ENCODE measurements around the gene DSCAM.

The DSCAM gene

DNA sequence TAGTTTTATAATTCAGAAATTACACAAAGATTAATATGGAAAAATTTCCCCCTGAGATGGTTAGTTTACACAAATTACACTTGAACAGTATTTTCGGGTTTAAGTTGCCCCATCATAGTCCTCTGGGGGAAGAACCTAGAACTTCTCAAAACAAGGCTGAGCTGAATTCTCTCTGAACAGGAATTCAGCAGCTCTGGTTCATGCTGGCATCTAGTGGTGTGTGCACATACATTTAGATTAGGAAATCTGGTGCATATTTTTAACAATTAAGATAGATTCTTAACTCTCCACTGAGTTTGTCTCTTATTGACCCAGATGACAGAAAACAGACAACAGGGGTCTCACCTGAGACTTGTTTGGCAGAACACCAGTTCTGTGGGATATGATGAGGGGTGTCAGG, 410.7 kb downstream of the DSCAM start:
- H3K9ac ChIP-seq (ENCODE audit: low read length) = no peak overlapping the region
- TF ChIP-seq EZH2phosphoT487 (conservative IDR thresholded peaks at IDR 0.05; ENCODE audit: low read length) = no peak
- TF ChIP-seq, protein P1, sequence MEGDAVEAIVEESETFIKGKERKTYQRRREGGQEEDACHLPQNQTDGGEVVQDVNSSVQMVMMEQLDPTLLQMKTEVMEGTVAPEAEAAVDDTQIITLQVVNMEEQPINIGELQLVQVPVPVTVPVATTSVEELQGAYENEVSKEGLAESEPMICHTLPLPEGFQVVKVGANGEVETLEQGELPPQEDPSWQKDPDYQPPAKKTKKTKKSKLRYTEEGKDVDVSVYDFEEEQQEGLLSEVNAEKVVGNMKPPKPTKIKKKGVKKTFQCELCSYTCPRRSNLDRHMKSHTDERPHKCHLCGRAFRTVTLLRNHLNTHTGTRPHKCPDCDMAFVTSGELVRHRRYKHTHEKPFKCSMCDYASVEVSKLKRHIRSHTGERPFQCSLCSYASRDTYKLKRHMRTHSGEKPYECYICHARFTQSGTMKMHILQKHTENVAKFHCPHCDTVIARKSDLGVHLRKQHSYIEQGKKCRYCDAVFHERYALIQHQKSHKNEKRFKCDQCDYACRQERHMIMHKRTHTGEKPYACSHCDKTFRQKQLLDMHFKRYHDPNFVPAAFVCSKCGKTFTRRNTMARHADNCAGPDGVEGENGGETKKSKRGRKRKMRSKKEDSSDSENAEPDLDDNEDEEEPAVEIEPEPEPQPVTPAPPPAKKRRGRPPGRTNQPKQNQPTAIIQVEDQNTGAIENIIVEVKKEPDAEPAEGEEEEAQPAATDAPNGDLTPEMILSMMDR (IDR thresholded peaks at IDR 0.05; ENCODE audit: insufficient read depth, low read length, poor library complexity, severe bottlenecking) = no peak
- no peaks in the 10 kb centered on the region for H3K27me3 ChIP-seq (ENCODE audit: low read length)
- H3K4me3 ChIP-seq (ENCODE audit: insufficient read depth, low read length, poor library complexity, severe bottlenecking) = no peak overlapping the region
- H3K79me2 ChIP-seq (ENCODE audit: insufficient read depth, low read length) = no peaks in the 10 kb centered on the region
- no peaks in the 10 kb centered on the region for H3F3A ChIP-seq (ENCODE audit: insufficient read depth)
- no peak overlapping the region for H3K4me2 ChIP-seq (ENCODE audit: low read depth, low read length, poor library complexity, severe bottlenecking)
- no peaks in the 10 kb centered on the region for H4K20me1 ChIP-seq (ENCODE audit: low read depth, low read length)
- H3K27ac ChIP-seq (ENCODE audit: low read depth, low read length) = no peak overlapping the region
- no peaks in the 10 kb centered on the region; the same call in 1 of the 2 replicates for H3K9me3 ChIP-seq (ENCODE audit: insufficient read depth, low read length)
- H3K36me3 ChIP-seq (ENCODE audit: low read length) = no peaks in the 10 kb centered on the region
- H3K9me2 ChIP-seq (replicated peaks; ENCODE audit: insufficient read depth, low read length) = no peaks in the 10 kb centered on the region
- no peak overlapping the region for H2AFZ ChIP-seq (ENCODE audit: low read depth, low read length, severe bottlenecking)

DNA sequence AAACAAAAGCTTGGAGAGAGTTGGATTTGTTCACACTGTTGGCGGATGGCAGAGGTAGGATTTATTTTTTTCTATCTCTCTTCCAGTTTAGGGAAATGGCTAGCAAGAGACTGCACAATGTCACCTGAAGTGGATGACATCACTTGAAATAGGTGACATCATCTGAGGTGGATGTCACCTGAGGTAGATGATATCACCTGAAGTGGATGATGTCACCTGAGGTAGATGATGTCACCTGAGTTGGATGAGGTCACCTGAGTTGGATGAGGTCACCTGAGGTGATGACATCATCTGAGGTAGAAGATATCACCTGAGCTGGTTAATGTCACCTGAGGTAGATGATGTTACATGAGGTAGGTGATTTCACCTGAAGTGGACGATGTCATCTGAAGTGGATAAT, 413.4 kb downstream of the DSCAM start:
- Histone ChIP-seq H3K36me3 (ENCODE audit: low read length) (no peaks in the 10 kb centered on the region), H3K9ac (ENCODE audit: low read length) (no peak overlapping the region), H3K9me2 (replicated peaks; ENCODE audit: insufficient read depth, low read length) (no peaks in the 10 kb centered on the region), H3K27ac (ENCODE audit: low read depth, low read length) (no peak overlapping the region), H3F3A (ENCODE audit: insufficient read depth) (no peaks in the 10 kb centered on the region), H3K27me3 (ENCODE audit: low read length) (no peaks in the 10 kb centered on the region), H2AFZ (ENCODE audit: low read depth, low read length, severe bottlenecking) (no peak overlapping the region), H3K4me3 (ENCODE audit: insufficient read depth, low read length, poor library complexity, severe bottlenecking) (no peak overlapping the region), H4K20me1 (ENCODE audit: low read depth, low read length) (no peaks in the 10 kb centered on the region), H3K4me2 (ENCODE audit: low read depth, low read length, poor library complexity, severe bottlenecking) (no peak overlapping the region), H3K79me2 (ENCODE audit: insufficient read depth, low read length) (no peaks in the 10 kb centered on the region), H3K9me3 (ENCODE audit: insufficient read depth, low read length) (no peaks in the 10 kb centered on the region)
- TF ChIP-seq, protein P1 (IDR thresholded peaks at IDR 0.05; ENCODE audit: insufficient read depth, low read length, poor library complexity, severe bottlenecking) = no peak
- no peak for TF ChIP-seq EZH2phosphoT487 (conservative IDR thresholded peaks at IDR 0.05; ENCODE audit: low read length)

DNA sequence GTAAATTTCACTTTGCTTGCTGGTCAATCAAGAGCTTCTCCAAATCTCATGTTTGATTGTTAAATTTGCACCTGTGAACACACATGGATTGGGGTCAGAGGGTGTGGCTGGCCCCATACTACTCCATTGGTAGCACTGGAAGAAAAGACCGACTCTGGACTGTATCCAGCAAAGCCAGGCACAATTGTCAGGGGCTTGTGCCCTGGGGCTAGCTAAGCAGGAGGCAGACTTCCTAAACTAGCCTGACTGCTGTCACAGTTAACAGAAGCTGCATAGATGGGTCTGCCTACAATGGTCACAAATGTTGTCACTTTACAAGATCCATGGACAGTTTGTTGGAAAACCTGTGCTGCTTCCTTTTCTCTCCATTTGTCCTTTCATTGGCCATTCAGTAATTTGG, 421.0 kb downstream of the DSCAM start:
- no peak overlapping the region for H3K4me2 ChIP-seq (ENCODE audit: low read depth, low read length, poor library complexity, severe bottlenecking)
- no peak overlapping the region for H3K27ac ChIP-seq (ENCODE audit: low read depth, low read length)
- H3K9me2 ChIP-seq (replicated peaks; ENCODE audit: insufficient read depth, low read length) = no peaks in the 10 kb centered on the region
- no peak overlapping the region for H3K9ac ChIP-seq (ENCODE audit: low read length)
- no peaks in the 10 kb centered on the region for H3K79me2 ChIP-seq (ENCODE audit: insufficient read depth, low read length)
- H3K36me3 ChIP-seq (ENCODE audit: low read length) = no peaks in the 10 kb centered on the region
- H3F3A ChIP-seq (ENCODE audit: insufficient read depth) = no peaks in the 10 kb centered on the region
- H4K20me1 ChIP-seq (ENCODE audit: low read depth, low read length) = no peaks in the 10 kb centered on the region
- no peaks in the 10 kb centered on the region for H3K9me3 ChIP-seq (ENCODE audit: insufficient read depth, low read length)
- H2AFZ ChIP-seq (ENCODE audit: low read depth, low read length, severe bottlenecking) = no peak overlapping the region
- H3K4me3 ChIP-seq (ENCODE audit: insufficient read depth, low read length, poor library complexity, severe bottlenecking) = no peak overlapping the region
- TF ChIP-seq, protein P1 (IDR thresholded peaks at IDR 0.05; ENCODE audit: insufficient read depth, low read length, poor library complexity, severe bottlenecking) = no peak
- TF ChIP-seq EZH2phosphoT487 (conservative IDR thresholded peaks at IDR 0.05; ENCODE audit: low read length) = no peak
- H3K27me3 ChIP-seq (ENCODE audit: low read length) = no peaks in the 10 kb centered on the region

All from SU-DHL-6 (cell line).